Measurements from ENCODE around the gene UBR4.

UBR4 gene

DNA sequence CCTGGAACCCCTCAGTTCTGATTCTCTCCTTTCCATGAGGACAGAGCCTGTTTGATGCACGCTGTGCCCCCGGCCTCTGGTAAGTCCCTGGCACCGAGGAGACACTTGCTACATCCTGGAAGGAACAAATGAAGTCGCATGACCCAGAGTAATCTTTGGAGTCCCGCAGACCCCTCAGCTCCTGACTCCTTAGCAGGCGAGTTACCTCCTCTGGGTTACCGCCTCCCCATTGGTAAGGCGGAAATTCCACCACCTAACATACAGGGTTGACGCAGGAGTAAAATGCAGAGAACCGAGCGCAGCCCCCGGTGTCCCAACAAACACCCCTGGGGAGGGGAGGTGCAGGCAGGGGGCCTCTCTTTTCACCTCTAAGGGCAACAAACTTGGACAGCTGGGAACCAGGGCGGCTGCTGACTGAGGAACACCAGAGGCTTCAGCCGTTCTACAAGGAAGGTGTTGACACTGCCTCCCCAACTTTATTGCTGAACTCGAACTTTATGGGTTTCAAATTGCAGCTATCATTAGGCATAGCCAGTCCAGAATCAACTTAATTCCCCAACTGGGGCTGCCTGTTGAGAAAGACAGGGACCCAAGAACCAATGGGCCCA, 138.3 kb downstream of the UBR4 start:
- DNase-seq (ENCODE audit: extremely low read depth, low read depth): no peak
- no peak overlapping the region for H3K4me3 ChIP-seq (replicated peaks; ENCODE audit: low read depth, low read length)
- TF ChIP-seq, protein P1, sequence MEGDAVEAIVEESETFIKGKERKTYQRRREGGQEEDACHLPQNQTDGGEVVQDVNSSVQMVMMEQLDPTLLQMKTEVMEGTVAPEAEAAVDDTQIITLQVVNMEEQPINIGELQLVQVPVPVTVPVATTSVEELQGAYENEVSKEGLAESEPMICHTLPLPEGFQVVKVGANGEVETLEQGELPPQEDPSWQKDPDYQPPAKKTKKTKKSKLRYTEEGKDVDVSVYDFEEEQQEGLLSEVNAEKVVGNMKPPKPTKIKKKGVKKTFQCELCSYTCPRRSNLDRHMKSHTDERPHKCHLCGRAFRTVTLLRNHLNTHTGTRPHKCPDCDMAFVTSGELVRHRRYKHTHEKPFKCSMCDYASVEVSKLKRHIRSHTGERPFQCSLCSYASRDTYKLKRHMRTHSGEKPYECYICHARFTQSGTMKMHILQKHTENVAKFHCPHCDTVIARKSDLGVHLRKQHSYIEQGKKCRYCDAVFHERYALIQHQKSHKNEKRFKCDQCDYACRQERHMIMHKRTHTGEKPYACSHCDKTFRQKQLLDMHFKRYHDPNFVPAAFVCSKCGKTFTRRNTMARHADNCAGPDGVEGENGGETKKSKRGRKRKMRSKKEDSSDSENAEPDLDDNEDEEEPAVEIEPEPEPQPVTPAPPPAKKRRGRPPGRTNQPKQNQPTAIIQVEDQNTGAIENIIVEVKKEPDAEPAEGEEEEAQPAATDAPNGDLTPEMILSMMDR (IDR thresholded peaks at IDR 0.05; ENCODE audit: low read depth, low read length, missing control alignments): no peak

DNA sequence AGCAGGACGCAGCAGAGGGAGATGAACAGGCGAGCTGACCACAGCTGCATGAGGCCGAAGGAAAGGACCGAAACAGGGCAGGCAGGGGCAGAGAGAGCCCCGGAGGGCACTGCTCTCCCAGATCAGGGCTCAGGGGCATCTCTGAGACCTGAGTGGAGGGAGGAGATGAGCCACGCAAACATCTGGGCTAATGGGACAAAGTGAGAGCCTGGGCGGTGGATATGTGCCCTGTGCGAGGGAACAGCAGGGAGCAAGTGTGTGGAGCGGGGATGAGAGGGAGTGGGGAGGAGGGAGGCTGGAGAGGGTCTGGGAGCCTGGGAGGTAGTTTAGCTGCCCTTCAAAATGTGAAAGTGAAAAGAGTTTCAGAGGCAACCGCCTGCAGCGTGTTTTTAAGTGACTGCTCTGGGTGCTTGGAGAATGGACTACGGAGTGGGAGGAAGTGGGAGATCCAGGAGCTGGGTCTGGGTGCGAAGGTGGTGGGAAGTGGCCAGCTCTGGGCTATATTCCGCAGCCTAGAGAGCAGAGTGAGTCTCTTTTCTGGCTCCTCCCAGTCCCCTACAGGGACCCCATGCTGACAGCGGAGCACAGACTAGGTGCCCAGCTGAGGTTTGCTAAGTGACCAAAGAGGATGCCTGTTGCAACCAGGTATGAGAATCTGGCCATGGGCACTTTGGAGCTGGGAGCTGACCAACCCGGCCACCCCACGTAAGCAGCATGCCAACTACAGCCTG, 139.0 kb downstream of the UBR4 start:
- TF ChIP-seq, protein P1 (IDR thresholded peaks at IDR 0.05; ENCODE audit: low read depth, low read length, missing control alignments): no peak
- no peak overlapping the region for H3K4me3 ChIP-seq (replicated peaks; ENCODE audit: low read depth, low read length)
- no peak for DNase-seq (ENCODE audit: extremely low read depth, low read depth)

DNA sequence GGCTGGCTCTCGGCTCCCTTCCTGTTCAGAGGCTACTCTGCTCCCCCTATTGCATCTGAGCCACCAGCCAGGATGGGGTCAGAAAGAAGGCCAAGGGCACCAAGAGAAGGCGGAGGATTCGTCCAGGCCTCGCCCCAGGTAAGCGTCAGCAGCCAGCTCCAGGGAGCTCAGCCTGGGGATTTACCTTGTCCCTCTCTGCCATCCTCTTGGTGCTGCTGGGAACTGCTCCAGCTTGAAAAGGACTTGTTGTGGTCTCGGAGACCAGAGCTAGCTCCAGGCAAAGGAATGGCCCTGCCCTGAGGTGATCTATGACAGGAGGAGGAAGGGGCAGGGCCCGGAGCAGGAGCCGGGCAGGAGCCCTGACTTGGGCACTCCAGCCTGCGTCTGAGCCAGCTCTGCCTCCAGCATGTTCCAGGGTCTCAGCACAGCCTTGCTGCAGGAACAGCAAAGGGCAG, 139.8 kb downstream of the UBR4 start:
- DNase-seq (ENCODE audit: extremely low read depth, low read depth): no peak
- H3K4me3 ChIP-seq (replicated peaks; ENCODE audit: low read depth, low read length): no peak overlapping the region
- TF ChIP-seq, protein P1 (IDR thresholded peaks at IDR 0.05; ENCODE audit: low read depth, low read length, missing control alignments): no peak

DNA sequence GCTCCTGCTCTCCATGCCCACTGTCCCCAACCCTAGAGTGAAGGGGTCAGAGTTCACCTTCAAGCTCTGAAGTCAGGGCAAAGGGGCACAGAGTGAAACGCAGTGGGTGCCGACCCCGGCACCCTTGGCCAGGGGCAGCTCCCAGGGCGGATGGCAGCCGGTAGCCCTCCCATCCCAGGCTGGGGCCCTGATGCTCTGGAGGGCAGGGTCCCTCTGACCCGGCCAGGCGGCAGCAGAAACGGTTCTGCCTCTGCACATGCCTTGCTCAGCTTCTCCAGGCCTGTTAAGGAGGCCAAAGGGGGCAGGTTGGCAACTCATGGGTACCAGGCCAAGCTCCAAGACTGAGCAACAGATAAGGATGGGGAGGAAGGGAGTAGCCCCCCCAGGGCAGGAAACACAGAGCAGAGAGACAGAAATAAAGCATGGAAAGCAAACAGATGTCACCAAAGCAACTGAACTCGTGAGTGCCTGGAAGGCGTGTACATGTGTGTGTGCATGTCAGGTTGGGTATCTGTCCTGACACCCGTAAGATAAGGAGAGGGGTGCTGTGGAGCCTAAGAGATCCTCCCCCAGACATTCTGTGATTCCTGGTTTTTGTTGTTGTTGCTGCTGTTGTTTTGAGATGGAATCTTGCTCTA, 141.3 kb downstream of the UBR4 start:
- no peak overlapping the region for H3K4me3 ChIP-seq (replicated peaks; ENCODE audit: low read depth, low read length)
- DNase-seq (ENCODE audit: extremely low read depth, low read depth): no peak
- TF ChIP-seq, protein P1 (IDR thresholded peaks at IDR 0.05; ENCODE audit: low read depth, low read length, missing control alignments): no peak

DNA sequence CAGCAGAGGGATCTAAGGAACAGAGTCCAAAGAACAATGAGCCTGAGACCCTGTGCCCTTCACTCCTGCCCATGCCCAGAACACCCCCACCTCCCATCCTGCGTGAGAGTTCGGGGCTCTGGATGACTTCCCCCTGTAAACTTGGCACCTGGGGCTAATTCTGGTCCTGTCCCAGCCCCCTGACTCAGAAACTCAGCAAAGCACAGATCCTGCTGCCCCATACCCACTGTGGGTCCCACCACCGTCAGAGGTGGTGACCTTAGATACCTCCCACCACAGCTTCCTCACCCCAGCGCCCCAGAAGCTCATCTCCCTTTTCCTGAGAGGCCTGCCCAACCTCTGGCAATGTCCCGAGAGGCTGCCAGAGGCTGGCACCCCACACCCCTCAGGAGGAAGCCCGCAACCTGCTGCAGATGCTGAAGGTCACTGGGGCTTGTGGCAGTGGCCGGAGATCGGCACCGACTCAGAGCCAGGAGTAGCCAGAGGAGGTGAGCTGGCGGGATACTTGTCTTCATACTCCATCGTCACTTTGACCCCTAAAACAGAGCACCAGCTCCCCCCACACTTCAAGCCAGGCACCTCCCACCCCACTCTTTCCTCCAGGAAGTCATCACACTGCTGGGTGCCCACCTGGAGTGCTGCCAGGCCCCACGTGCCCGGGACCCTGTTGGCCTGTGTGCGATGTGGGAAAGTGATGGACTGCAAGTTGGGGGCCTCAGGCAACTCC, 142.0 kb downstream of the UBR4 start:
- TF ChIP-seq, protein P1 (IDR thresholded peaks at IDR 0.05; ENCODE audit: low read depth, low read length, missing control alignments): no peak
- DNase-seq (ENCODE audit: extremely low read depth, low read depth): no peak
- H3K4me3 ChIP-seq (replicated peaks; ENCODE audit: low read depth, low read length): no peak overlapping the region

DNA sequence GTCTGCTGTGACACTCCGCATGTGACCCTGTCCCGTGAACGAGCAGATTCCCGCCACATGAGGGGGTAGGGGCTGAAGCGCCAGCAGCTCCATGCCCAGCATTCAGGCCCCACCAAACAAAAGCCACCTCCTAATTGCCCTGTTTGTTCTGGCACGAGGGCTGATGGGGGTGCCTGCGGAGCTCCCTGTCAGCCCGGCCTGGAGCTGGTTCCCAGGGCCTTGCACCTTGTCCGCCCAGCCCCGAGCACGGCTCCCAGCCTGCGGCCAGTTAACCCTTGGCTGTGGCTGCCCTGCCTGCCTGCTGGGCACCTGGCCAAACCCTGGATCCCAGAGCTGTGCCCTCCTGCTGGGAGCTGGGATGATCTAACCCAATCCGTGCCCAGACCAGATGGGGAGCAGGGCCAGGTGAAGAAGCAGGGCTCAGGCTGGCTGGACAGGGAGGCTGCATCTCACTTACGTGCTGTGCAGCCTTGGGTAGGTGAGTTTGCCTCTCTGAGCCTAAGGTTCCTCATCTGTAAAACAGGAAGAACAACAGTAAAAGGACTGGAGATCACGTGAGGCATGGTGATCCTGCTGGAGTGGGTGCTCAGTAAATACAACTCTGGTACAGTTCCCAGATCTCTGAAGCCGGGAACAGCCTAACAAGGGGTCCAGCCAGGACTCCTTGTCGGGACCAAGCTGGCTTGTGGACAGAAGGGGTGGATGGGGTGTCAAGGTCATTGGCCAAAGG, 142.7 kb downstream of the UBR4 start:
- TF ChIP-seq, protein P1 (IDR thresholded peaks at IDR 0.05; ENCODE audit: low read depth, low read length, missing control alignments): no peak
- no peak overlapping the region for H3K4me3 ChIP-seq (replicated peaks; ENCODE audit: low read depth, low read length)
- no peak for DNase-seq (ENCODE audit: extremely low read depth, low read depth)
